Neuronal stem cell (in vitro differentiated cells): ENCODE measurements around the gene ZNF329.

ENCODE experiments used
- DNase-seq: peaks from one replicate; pipeline ENCODE4 v3.0.0-alpha.2; 2013; ENCODE audit warnings: low spot score
- H2AFZ ChIP-seq: one replicate; pipeline ENCODE4 v1.6.1; 2013; ENCODE audit warnings: mild to moderate bottlenecking, low read length, inconsistent platforms
- H2AK5ac ChIP-seq: 2 replicates; pipeline ENCODE4 v1.6.1; 2013; ENCODE audit warnings: low read depth, mild to moderate bottlenecking, inconsistent platforms, low read length, moderate library complexity, mixed read lengths
- H2BK120ac ChIP-seq: 2 replicates; pipeline ENCODE4 v1.6.1; 2013; ENCODE audit warnings: low read depth, mild to moderate bottlenecking, inconsistent platforms, low read length, moderate library complexity, mixed read lengths
- H2BK12ac ChIP-seq: one replicate; pipeline ENCODE4 v1.6.1; 2013; ENCODE audit warnings: low read length, inconsistent platforms
- H2BK15ac ChIP-seq: 2 replicates; pipeline ENCODE4 v1.6.1; 2013; ENCODE audit warnings: mild to moderate bottlenecking, low read length, inconsistent platforms, mixed read lengths
- H2BK5ac ChIP-seq: one replicate; pipeline ENCODE4 v1.6.1; 2013; ENCODE audit warnings: inconsistent platforms, mild to moderate bottlenecking, low read length, moderate library complexity
- H3K14ac ChIP-seq: one replicate; pipeline ENCODE4 v1.6.1; 2013; ENCODE audit warnings: low read length, inconsistent platforms
- H3K18ac ChIP-seq: 2 replicates; pipeline ENCODE4 v1.6.1; 2013; ENCODE audit warnings: low read length, inconsistent platforms
- H3K23ac ChIP-seq: 2 replicates; pipeline ENCODE4 v1.6.1; 2013; ENCODE audit warnings: low read depth, mild to moderate bottlenecking, mixed read lengths, low read length, inconsistent platforms; ENCODE audit not compliant: poor library complexity
- H3K27ac ChIP-seq: replicated peaks from 3 replicates; pipeline ENCODE4 v1.5.1; 2013; ENCODE audit warnings: low read length, inconsistent platforms
- H3K27me3 ChIP-seq, 3 experiments: 2 replicates each; pipeline ENCODE4 v1.6.1; 2013; ENCODE audit warnings: low read length in 3 of 3, mild to moderate bottlenecking in 2 of 3, inconsistent platforms in 1 of 3, low read depth in 1 of 3, mixed read lengths in 1 of 3, moderate library complexity in 1 of 3; ENCODE audit not compliant: control insufficient read depth in 3 of 3, insufficient read depth in 3 of 3
- H3K36me3 ChIP-seq, 2 donors: replicated peaks in 1 of 2; 2 replicates each; pipeline ENCODE4 v1.6.1; 2013; ENCODE audit warnings: low read length in 2 of 2; ENCODE audit not compliant: control insufficient read depth in 2 of 2, insufficient read depth in 2 of 2
- H3K4ac ChIP-seq: 2 replicates; pipeline ENCODE4 v1.6.1; 2013; ENCODE audit warnings: inconsistent platforms, mild to moderate bottlenecking, low read length, moderate library complexity
- H3K4me1 ChIP-seq, 2 donors: 1 replicate in 1 of 2; 2 replicates in 1 of 2; pipeline ENCODE4 v1.6.1; 2013; ENCODE audit warnings: low read length in 2 of 2, low read depth in 1 of 2; ENCODE audit not compliant: control insufficient read depth in 2 of 2, insufficient read depth in 1 of 2
- H3K4me2 ChIP-seq: one replicate; pipeline ENCODE4 v1.6.1; 2013; ENCODE audit warnings: mild to moderate bottlenecking, low read length, inconsistent platforms; ENCODE audit not compliant: insufficient read depth, poor library complexity, severe bottlenecking
- H3K4me3 ChIP-seq, 2 donors: 2 replicates each; pipeline ENCODE4 v1.5.1; 2013; ENCODE audit warnings: low read length in 2 of 2, mild to moderate bottlenecking in 2 of 2, inconsistent platforms in 1 of 2, moderate library complexity in 1 of 2
- H3K79me1 ChIP-seq: one replicate; pipeline ENCODE4 v1.6.1; 2013; ENCODE audit warnings: low read depth, mild to moderate bottlenecking, inconsistent platforms, low read length, moderate library complexity
- H3K9ac ChIP-seq: one replicate; pipeline ENCODE4 v1.6.1; 2013; ENCODE audit warnings: mild to moderate bottlenecking, low read depth, low read length, inconsistent platforms; ENCODE audit not compliant: poor library complexity
- H3K9me3 ChIP-seq, 2 donors: replicated peaks in 1 of 2; 2 replicates each; pipeline versions ENCODE3 to v1.6.1; 2013; ENCODE audit warnings: low read length in 2 of 2, mild to moderate bottlenecking in 2 of 2, inconsistent platforms in 1 of 2, low read depth in 1 of 2, mixed read lengths in 1 of 2, moderate library complexity in 1 of 2; ENCODE audit not compliant: control insufficient read depth in 2 of 2, insufficient read depth in 1 of 2
- H4K8ac ChIP-seq: one replicate; pipeline ENCODE4 v1.6.1; 2013; ENCODE audit warnings: low read depth, mild to moderate bottlenecking, inconsistent platforms, low read length, moderate library complexity
- H4K91ac ChIP-seq: one replicate; pipeline ENCODE4 v1.6.1; 2013; ENCODE audit warnings: low read length, low read depth, mild to moderate bottlenecking, inconsistent platforms; ENCODE audit not compliant: poor library complexity
- WGBS, 2 donors: extraction: QIAGEN DNeasy Blood & Tissue Kit; methylation state at CpG; one replicate each; pipeline ENCODE4 v1.1.7; 2013; ENCODE audit warnings: missing lambda C conversion rate in 2 of 2, mixed read lengths in 1 of 2; ENCODE audit not compliant: insufficient read length in 2 of 2, insufficient replicate concordance in 1 of 2; ENCODE audit errors: extremely low coverage in 2 of 2; 5-methylcytosine and 5-hydroxymethylcytosine counted together

The ZNF329 gene

DNA sequence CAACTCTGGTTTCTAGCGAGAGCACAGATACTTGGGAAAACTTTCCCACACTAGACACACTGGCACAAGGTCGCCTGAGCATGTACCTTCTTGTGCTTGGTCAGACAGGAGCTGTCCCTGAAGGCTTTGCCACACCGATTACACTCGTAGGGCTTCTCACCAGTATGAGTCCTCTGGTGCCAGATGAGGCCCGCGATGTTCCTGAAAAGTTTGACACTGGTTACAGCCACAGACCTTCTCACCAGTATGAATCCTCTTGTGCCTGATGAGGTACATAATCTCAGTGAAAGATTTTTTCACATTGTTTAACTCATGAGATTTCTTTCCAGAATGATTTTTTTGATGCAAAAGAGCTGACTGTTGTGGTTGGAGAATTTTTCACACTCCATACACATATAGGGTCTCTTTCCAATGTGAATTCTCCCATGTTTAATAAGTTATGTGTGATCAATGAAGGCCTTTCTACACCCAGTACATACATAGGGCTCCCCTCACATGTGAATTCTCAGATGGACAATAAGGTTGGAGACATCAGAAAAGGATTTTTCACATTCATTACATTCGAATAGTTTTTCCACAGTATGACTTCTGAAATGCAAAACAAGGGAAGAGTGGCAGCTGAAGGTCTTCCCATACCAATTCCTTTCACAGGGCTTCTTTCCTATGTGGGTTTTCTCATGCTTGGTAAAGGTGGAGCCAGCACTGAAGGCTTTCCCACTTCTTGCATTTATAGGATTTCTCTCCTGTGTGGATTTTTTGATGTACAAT lies 42.6 kb downstream of the ZNF329 start:
- Histone ChIP-seq H3K4me1 (no peaks in the 10 kb centered on the region), H3K27ac (no peak overlapping the region), H3K18ac (no peak overlapping the region), H2AFZ (no peak overlapping the region), H3K4me2 (no peak overlapping the region), H2BK5ac (no peak overlapping the region), H3K9me3 (peaks cover 29 to 58% of the 10 kb centered on the region in 2 donors), H3K4ac (no peak overlapping the region), H2BK12ac (no peak overlapping the region), H3K4me3 (peak overlapping the region in 1 of 2 donors; percentile 30), H3K9ac (no peak overlapping the region), H3K14ac (no peak overlapping the region), H4K91ac (no peak overlapping the region), H3K79me1 (no peaks in the 10 kb centered on the region), H3K23ac (no peak overlapping the region), H4K8ac (no peak overlapping the region), H2AK5ac (no peak overlapping the region), H3K27me3 (no peaks in the 10 kb centered on the region), H2BK15ac (no peak overlapping the region), H2BK120ac (no peak overlapping the region), H3K36me3 (no peaks in the 10 kb centered on the region)
- DNase-seq, result no peak
- WGBS, 2 donors, result no CpG with 5 or more reads among the region's 7 CpGs

GRCh38 chr19:58098682-58098998 lies 51.9 kb downstream of the ZNF329 start:
- Histone ChIP-seq H3K4me1 (peaks cover 4 to 7% of the 10 kb centered on the region in 2 donors), H3K27me3 (no peaks in the 10 kb centered on the region), H4K91ac (no peak overlapping the region), H4K8ac (no peak overlapping the region), H2AFZ (peak overlapping the region; percentile 90), H2BK5ac (no peak overlapping the region), H3K79me1 (peaks cover 26% of the 10 kb centered on the region), H3K9me3 (peaks cover 19 to 64% of the 10 kb centered on the region in 2 donors), H3K4ac (no peak overlapping the region), H2BK12ac (no peak overlapping the region), H3K18ac (peak overlapping the region; percentile 69), H3K14ac (no peak overlapping the region), H3K4me2 (peak overlapping the region; percentile 62), H3K27ac (peak overlapping the region; percentile 90), H3K23ac (no peak overlapping the region), H3K36me3 (peaks cover 11 to 33% of the 10 kb centered on the region in 2 donors), H2BK120ac (no peak overlapping the region), H2AK5ac (no peak overlapping the region), H3K4me3 (peak overlapping the region; percentile 75 to 88), H2BK15ac (no peak overlapping the region), H3K9ac (no peak overlapping the region)
- DNase-seq, result no peak
- WGBS, 2 donors, result no CpG with 5 or more reads among the region's 2 CpGs

GRCh38 chr19:58097781-58098681 lies 52.6 kb downstream of the ZNF329 start, which contains the start of gene ZSCAN18:
Gene ZSCAN18 (minus strand): TSS chr19:58098231. CDS start chr19:58090267, 7,964 bp downstream.
- Histone ChIP-seq H4K91ac (no peak within 1 kb of the TSS), H3K27me3 (no peaks in the 10 kb centered on the region), H3K36me3 (peaks cover 14 to 39% of the 10 kb centered on the region in 2 donors), H2AK5ac (peak within 1 kb of the TSS; percentile 98), H3K4me2 (peak within 1 kb of the TSS; percentile 66), H4K8ac (peak within 1 kb of the TSS; percentile 52), H2BK120ac (peak within 1 kb of the TSS; percentile 73), H3K23ac (peak within 1 kb of the TSS; percentile 97), H3K4me1 (peaks cover 4 to 7% of the 10 kb centered on the region in 2 donors), H3K14ac (peak within 1 kb of the TSS; percentile 99), H2BK12ac (no peak within 1 kb of the TSS), H3K27ac (peak within 1 kb of the TSS; percentile 90), H3K9ac (peak within 1 kb of the TSS; percentile 98), H2BK5ac (peak within 1 kb of the TSS; percentile 91), H2AFZ (peak within 1 kb of the TSS; percentile 90), H3K4me3 (peak within 1 kb of the TSS; percentile 88 to 93), H3K18ac (peak within 1 kb of the TSS; percentile 100), H3K9me3 (peaks cover 19 to 67% of the 10 kb centered on the region in 2 donors), H3K4ac (peak within 1 kb of the TSS; percentile 76), H2BK15ac (peak within 1 kb of the TSS; percentile 75), H3K79me1 (peaks cover 30% of the 10 kb centered on the region)
- peak; percentile 100 for DNase-seq
- no CpG with 5 or more reads among the region's 67 CpGs for WGBS, 2 donors

- peak overlapping the region; percentile 77 to 88 for H3K4me3 ChIP-seq
These were observed 53.2 kb downstream of the ZNF329 start for GRCh38 chr19:58097349-58097748.

More at GRCh38 chr19:58097349-58097748, 53.2 kb downstream of the ZNF329 start:
- Histone ChIP-seq H2BK120ac (no peak overlapping the region), H2BK5ac (peak overlapping the region; percentile 91), H4K91ac (no peak overlapping the region), H3K79me1 (peaks cover 31% of the 10 kb centered on the region), H2BK12ac (no peak overlapping the region), H3K4me2 (peak overlapping the region; percentile 66), H3K36me3 (peaks cover 15 to 46% of the 10 kb centered on the region in 2 donors), H3K27me3 (no peaks in the 10 kb centered on the region), H2AK5ac (peak overlapping the region; percentile 98), H4K8ac (no peak overlapping the region), H3K18ac (peak overlapping the region; percentile 84), H3K4me1 (peaks cover 4 to 8% of the 10 kb centered on the region in 2 donors), H2AFZ (no peak overlapping the region), H3K23ac (peak overlapping the region; percentile 43), H3K4ac (peak overlapping the region; percentile 76), H3K9me3 (peaks cover 19 to 69% of the 10 kb centered on the region in 2 donors), H3K9ac (peak overlapping the region; percentile 88), H3K27ac (no peak overlapping the region), H2BK15ac (peak overlapping the region; percentile 75), H3K14ac (peak overlapping the region; percentile 38)
- WGBS, 2 donors, result no CpG with 5 or more reads among the region's 8 CpGs
- no peak for DNase-seq
